Measurements from ENCODE around the gene MYO5C. TPM values are rescaled to one million over a fixed set of nuclear protein-coding genes. Genes with fewer than 3 reads are reported as not detected.
A peak's percentile ranks its signal among the peaks of the same experiment; 100 is the strongest.

MYO5C gene
- total RNA-seq, 1 donor from 2014 or later: 74.7 TPM

- Histone ChIP-seq H3K4me1 (peaks cover 33% of the 10 kb centered on the region), H3K9me3 (no peaks in the 10 kb centered on the region), H3K27me3 (ENCODE audit: low read depth) (no peaks in the 10 kb centered on the region), H3K4me3 (no peak overlapping the region), H3K27ac (peak overlapping the region; percentile 80), H3K36me3 (peaks cover 33% of the 10 kb centered on the region)
- intact Hi-C loops (cut with DNase I): no loop called here
- ATAC-seq (peak in 1 of 2 donors; percentile 1), DNase-seq (no peak)
- TF ChIP-seq CTCF (IDR thresholded peaks at IDR 0.05): no peak
Measured at GRCh38 chr15:52261026-52261425, 34.6 kb downstream of the MYO5C start.

GRCh38 chr15:52259503-52259902 is 36.1 kb downstream of the MYO5C start:
- Histone ChIP-seq H3K27me3 (ENCODE audit: low read depth) (no peaks in the 10 kb centered on the region), H3K27ac (no peak overlapping the region), H3K4me3 (no peak overlapping the region), H3K9me3 (no peaks in the 10 kb centered on the region), H3K4me1 (peaks cover 33% of the 10 kb centered on the region), H3K36me3 (peaks cover 36% of the 10 kb centered on the region)
- DNase-seq (no peak), ATAC-seq (no peak)
- intact Hi-C loops (cut with DNase I): no loop called here
- TF ChIP-seq CTCF (IDR thresholded peaks at IDR 0.05): no peak

GRCh38 chr15:52258461-52258860 is 37.1 kb downstream of the MYO5C start:
- intact Hi-C loops (cut with DNase I): no loop called here
- no peak overlapping the region for H3K27ac ChIP-seq

GRCh38 chr15:52257734-52258062 is 37.9 kb downstream of the MYO5C start:
- peaks cover 24% of the 10 kb centered on the region for H3K36me3 ChIP-seq
- H3K27me3 ChIP-seq (ENCODE audit: low read depth): no peaks in the 10 kb centered on the region
- TF ChIP-seq CTCF (IDR thresholded peaks at IDR 0.05): no peak
- ATAC-seq: peak; percentile 14 to 15
- no peak overlapping the region for H3K27ac ChIP-seq
- H3K4me1 ChIP-seq: peaks cover 39% of the 10 kb centered on the region
- H3K4me3 ChIP-seq: no peak overlapping the region
- no peak for DNase-seq
- H3K9me3 ChIP-seq: no peaks in the 10 kb centered on the region
- intact Hi-C loops (cut with DNase I): no loop called here

More at GRCh38 chr15:52258461-52258860, 37.1 kb downstream of the MYO5C start:
- ATAC-seq: no peak
- Histone ChIP-seq H3K4me3 (no peak overlapping the region), H3K36me3 (peaks cover 25% of the 10 kb centered on the region), H3K27me3 (ENCODE audit: low read depth) (no peaks in the 10 kb centered on the region), H3K4me1 (peaks cover 35% of the 10 kb centered on the region), H3K9me3 (no peaks in the 10 kb centered on the region)
- DNase-seq: no peak
- TF ChIP-seq CTCF (IDR thresholded peaks at IDR 0.05): no peak

- Histone ChIP-seq H3K27me3 (ENCODE audit: low read depth) (no peaks in the 10 kb centered on the region), H3K4me3 (no peak overlapping the region), H3K4me1 (peaks cover 33% of the 10 kb centered on the region), H3K9me3 (no peaks in the 10 kb centered on the region), H3K36me3 (peaks cover 24% of the 10 kb centered on the region), H3K27ac (no peak overlapping the region)
- DNase-seq (no peak), ATAC-seq (no peak)
- intact Hi-C loops (cut with DNase I): no loop called here
- no peak for TF ChIP-seq CTCF (IDR thresholded peaks at IDR 0.05)
Measured at GRCh38 chr15:52256930-52257733, 38.5 kb downstream of the MYO5C start.

Measured in lower lobe of right lung (tissue), 2 donors.